ENCODE results near the gene TNFRSF19. TPM values are rescaled to one million over a fixed set of nuclear protein-coding genes. Genes with fewer than 3 reads are reported as not detected.

TNFRSF19 gene
- total and polyA plus RNA-seq, 2 of the 8 experiments (the other 6 are each of a cell fraction or from before 2014, with no cell fraction given), result 0.50 to 0.95 TPM

DNA sequence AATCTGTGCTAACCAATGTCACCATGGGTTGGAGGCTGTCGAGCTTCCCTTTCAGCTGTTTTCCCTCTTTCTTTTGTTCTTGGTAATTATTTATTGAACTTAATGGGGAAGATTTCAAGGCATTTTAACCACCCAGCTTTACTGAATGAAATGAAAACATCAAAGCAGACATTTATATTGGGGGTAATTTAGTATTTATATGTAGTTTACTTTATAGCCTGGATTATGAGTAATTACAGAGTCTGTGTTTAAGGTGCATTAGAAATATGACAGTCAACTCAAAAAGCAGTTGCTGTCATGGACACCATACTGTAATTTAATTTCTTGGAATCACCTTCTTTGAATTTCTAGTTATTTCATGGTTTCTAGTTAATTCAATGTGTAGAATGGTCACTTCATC lies 42.0 kb downstream of the TNFRSF19 start:
- no peak overlapping the region for H3K18ac ChIP-seq (ENCODE audit: extremely low read depth, low read length)
- H4K8ac ChIP-seq (ENCODE audit: extremely low read depth, insufficient read depth, low read length), result no peak overlapping the region
- no peak overlapping the region for H2BK20ac ChIP-seq (ENCODE audit: low read length)
- H3K9me3 ChIP-seq (ENCODE audit: insufficient read depth in 2 of 2, low read depth in 1 of 2, low read length in 1 of 2), result no peaks in the 10 kb centered on the region
- H3K27me3 ChIP-seq (replicated peaks in 1 of 4; ENCODE audit: control insufficient read depth in 3 of 4, extremely low read depth in 1 of 4, insufficient read depth in 3 of 4, low read length in 3 of 4), result no peaks in the 10 kb centered on the region; a peak in 1 of 7 replicates
- no peaks in the 10 kb centered on the region for H3K79me2 ChIP-seq (ENCODE audit: control insufficient read depth in 1 of 2, insufficient read depth in 2 of 2, low read length in 2 of 2)
- H3K79me1 ChIP-seq (ENCODE audit: low read depth, low read length), result no peaks in the 10 kb centered on the region
- DNase-seq (ENCODE audit: low read depth in 1 of 2, low spot score in 2 of 2) (no peak), FAIRE-seq (no peak)
- H3K4me1 ChIP-seq (replicated peaks in 1 of 4; ENCODE audit: control insufficient read depth in 3 of 4, insufficient read depth in 4 of 4, low read length in 3 of 4), result peaks cover 0 to 9% (median 4%) of the 10 kb centered on the region in 4 experiments; a peak in 3 of 7 replicates
- H4K5ac ChIP-seq (ENCODE audit: insufficient read length, low read depth, low read length), result no peak overlapping the region
- H3K4me3 ChIP-seq (ENCODE audit: extremely low read depth in 1 of 4, insufficient read depth in 2 of 4, low read depth in 3 of 4, low read length in 4 of 4), result no peak overlapping the region
- H3K27ac ChIP-seq (ENCODE audit: low read depth, low read length), result no peak overlapping the region
- no peak overlapping the region for H3K4ac ChIP-seq (replicated peaks; ENCODE audit: insufficient read length, low read depth, low read length)
- no peaks in the 10 kb centered on the region for H4K20me1 ChIP-seq (replicated peaks in 1 of 2; ENCODE audit: control insufficient read depth in 1 of 2, insufficient read depth in 2 of 2, low read length in 2 of 2)
- no peak overlapping the region for H3K23ac ChIP-seq (ENCODE audit: insufficient read length)
- no peak overlapping the region for H4K91ac ChIP-seq (replicated peaks; ENCODE audit: insufficient read length, low read length)
- no peaks in the 10 kb centered on the region for H3K36me3 ChIP-seq (ENCODE audit: control insufficient read depth in 2 of 4, insufficient read depth in 4 of 4, low read length in 3 of 4)
- no peak overlapping the region for H2BK5ac ChIP-seq (ENCODE audit: low read depth, low read length)
- H2AK5ac ChIP-seq (ENCODE audit: low read depth, low read length), result no peak overlapping the region
- CTCF ChIA-PET (ENCODE audit: partially characterized antibody), result interaction anchor here (1.2 kb wide), 1 partner anchor 17 kb away, joined by 4 read pairs; no protein-coding TSS in a partner anchor
- no peak overlapping the region for H2AFZ ChIP-seq (ENCODE audit: low read length)
- no peak overlapping the region for H2BK15ac ChIP-seq (ENCODE audit: low read length)
- POLR2A ChIA-PET (ENCODE audit: partially characterized antibody), result no interaction called here
- no peak for TF ChIP-seq BRCA1 (IDR thresholded peaks at IDR 0.05; ENCODE audit: low read depth, low read length)
- no peak for TF ChIP-seq SAP30 (IDR thresholded peaks at IDR 0.05; ENCODE audit: insufficient read depth, insufficient replicate concordance, low read length)
- TF ChIP-seq EP300 (IDR thresholded peaks at IDR 0.05; ENCODE audit: borderline replicate concordance in 1 of 2, low read depth in 2 of 2, low read length in 2 of 2), result no peak
- TF ChIP-seq SIX5 (IDR thresholded peaks at IDR 0.05; ENCODE audit: low read depth, low read length), result no peak
- no peak for TF ChIP-seq HDAC6 (IDR thresholded peaks at IDR 0.05; ENCODE audit: low read depth, low read length)
- TF ChIP-seq TEAD4 (IDR thresholded peaks at IDR 0.05; ENCODE audit: low read depth, low read length), result no peak
- TF ChIP-seq SIRT6 (IDR thresholded peaks at IDR 0.05; ENCODE audit: low read length), result no peak
- TF ChIP-seq SIN3A (conservative IDR thresholded peaks at IDR 0.05 in 1 of 2, IDR thresholded peaks at IDR 0.05 in 1 of 2; ENCODE audit: low read depth in 1 of 2, low read length in 2 of 2), result no peak
- no peak for TF ChIP-seq KDM1A (IDR thresholded peaks at IDR 0.05; ENCODE audit: borderline replicate concordance, low read length)
- TF ChIP-seq POLR2AphosphoS5 (IDR thresholded peaks at IDR 0.05; ENCODE audit: low read depth, low read length), result no peak
- H2BK120ac ChIP-seq (replicated peaks; ENCODE audit: low read depth, low read length), result no peak overlapping the region
- H3K9ac ChIP-seq (replicated peaks in 1 of 4; ENCODE audit: extremely low read depth in 1 of 4, low read depth in 3 of 4, low read length in 3 of 4), result no peak overlapping the region
- no peak overlapping the region for H3K14ac ChIP-seq (ENCODE audit: insufficient read length)
- no peak overlapping the region for H3K4me2 ChIP-seq (ENCODE audit: insufficient read depth in 1 of 2, low read depth in 2 of 2, low read length in 2 of 2)
- H2BK12ac ChIP-seq (ENCODE audit: low read depth, low read length), result no peak overlapping the region
- H3K56ac ChIP-seq (replicated peaks; ENCODE audit: insufficient read length, low read depth, low read length), result no peak overlapping the region
- H3K23me2 ChIP-seq (ENCODE audit: low read depth, low read length), result no peaks in the 10 kb centered on the region
- whole genome bisulfite sequencing, 2 experiments (ENCODE audit: extremely low coverage in 1 of 2, insufficient coverage in 1 of 2, insufficient read length in 1 of 2, insufficient replicate concordance in 2 of 2, low coverage in 1 of 2, low lambda C conversion rate in 2 of 2, missing lambda C conversion rate in 1 of 2), result no CpG with 5 or more reads among the region's 1 CpG
